GM19397 (cell line): ENCODE results near the gene ARID1B.

Source experiments
- ATAC-seq: cut with Tn5 transposase; IDR thresholded peaks from one replicate; pipeline ENCODE4 v1.9.1; 2021; ENCODE audit warnings: mild to moderate bottlenecking, moderate library complexity; ENCODE audit not compliant: unreplicated experiment

The ARID1B gene

DNA sequence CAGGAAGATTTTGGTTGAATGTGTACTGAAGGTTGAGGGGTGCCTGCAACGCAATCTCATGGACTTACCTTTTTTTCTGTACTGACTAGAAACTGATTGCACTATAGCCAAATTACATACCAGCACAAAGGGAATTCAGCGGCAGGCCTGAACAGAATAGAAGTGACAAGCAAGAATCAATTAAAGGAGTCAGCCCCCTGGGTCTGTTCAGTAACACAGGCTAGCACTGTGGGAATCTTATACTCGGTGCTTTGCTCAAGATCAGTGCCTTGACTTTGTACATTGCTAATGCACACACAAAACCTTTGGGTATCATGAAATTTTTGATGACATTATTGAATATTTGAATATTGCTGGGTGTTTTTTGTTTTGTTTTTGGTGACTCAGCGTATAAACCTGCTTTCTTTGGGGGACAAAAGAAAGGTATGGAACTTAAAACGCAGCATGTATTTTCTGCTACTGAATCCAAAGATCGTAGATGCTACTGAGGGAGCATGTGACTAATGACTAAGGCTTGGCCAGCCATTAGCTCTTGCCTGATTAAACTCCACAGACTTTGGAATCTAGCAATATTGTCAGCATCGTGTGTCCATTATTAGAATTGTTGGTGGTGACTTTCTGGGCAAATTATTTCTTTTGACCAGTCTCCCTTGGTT lies 236.6 kb downstream of the ARID1B start:
- ATAC-seq: no peak

DNA sequence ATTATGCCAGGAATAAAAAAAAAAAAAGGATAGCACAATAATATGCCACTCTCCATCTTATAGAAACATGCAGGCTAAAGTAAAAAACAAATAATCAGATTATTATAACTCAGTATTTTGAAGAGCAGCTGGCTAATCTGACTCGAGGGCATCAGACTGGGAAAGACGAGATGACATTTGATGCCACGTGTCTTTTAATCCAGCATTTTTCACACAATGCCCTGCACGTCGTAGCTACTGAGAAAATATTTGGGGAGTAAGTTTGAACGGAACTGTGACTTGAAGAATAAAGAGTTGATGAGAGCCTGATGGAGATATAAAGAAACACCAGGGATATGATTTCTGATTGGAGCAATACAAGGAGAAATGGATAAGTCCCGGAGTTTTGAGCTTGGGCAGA lies 237.7 kb downstream of the ARID1B start:
- ATAC-seq: no peak

DNA sequence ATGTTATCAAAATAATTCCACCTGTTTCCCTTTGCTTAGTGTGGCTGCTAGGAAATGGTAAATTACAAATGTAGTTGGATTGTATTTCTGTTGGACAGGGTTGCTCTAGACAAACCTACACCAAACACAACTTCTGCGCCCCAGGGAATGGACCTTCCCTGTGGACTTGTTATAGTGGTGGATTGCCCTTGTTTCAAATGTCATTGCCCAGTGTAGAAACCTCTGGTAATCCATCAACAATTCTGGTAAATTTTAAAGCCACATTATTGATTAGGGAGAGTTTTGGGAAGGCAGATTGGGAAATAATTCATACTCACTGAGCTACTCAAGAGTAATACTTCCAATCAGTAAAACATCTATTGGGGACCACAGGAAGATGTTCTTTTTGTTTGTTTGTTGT lies 239.8 kb downstream of the ARID1B start:
- ATAC-seq: no peak

DNA sequence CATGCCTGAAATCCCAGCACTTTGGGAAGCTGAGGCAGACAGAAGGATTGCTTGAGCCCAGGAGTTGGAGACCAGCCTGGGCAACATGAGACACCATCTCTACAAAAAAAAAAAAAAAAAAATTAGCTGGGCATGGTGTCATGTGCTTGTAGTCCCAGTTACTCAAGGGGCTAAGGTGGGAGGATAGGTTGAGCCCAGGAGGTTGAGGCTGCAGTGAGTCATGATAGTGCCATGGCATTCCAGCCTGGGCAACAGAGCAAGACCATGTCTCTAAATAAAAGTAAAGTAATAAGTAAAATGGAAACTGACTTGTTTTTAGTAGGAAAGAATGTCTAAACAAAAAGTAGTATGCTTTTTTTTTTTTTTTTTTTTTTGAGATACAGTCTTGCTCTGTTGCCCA lies 240.7 kb downstream of the ARID1B start:
- ATAC-seq: no peak

DNA sequence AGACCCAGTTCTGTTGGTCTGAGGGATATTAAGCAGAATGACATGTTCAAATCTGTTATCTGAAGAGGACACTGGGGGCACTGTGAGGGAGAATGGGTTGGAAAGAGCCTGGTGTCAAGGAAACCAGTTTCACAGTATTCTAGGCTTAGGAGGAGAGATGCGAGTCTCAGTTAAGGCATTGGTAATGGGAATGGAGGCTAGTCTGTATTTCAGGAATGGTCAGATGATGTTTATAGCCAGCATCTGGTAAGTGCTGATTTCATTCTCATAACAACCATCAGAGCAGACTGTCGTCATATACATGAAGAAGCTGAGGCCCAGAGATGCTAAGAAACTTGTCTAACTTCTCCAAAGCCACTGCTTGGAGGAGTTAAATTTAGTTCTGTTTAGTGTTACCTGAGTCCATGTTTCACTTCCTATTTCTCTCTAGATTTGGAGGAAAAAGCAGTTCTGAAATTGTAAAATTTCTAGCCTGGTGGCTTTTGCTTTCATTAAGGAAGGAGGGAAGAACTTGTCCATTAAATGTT lies 242.0 kb downstream of the ARID1B start:
- no peak for ATAC-seq

DNA sequence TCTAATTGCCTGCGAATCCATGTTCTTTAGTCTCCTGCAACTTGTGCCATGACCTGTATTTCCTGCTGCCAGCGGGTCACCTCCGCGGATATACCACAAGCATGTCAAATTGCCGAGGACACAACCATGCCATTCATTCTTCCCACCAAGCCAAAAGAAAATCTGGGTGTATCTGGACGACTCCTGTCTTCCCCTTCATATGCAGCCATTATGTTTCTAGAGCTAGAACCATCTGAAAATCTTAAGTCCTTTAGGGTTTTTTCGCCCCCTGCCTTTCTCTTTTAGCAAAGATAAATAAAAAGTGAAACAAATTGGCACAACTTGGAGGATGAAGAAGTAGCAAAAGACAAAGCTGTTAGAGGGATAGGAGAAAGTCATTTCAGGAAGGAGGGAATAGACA lies 242.6 kb downstream of the ARID1B start:
- ATAC-seq: no peak

DNA sequence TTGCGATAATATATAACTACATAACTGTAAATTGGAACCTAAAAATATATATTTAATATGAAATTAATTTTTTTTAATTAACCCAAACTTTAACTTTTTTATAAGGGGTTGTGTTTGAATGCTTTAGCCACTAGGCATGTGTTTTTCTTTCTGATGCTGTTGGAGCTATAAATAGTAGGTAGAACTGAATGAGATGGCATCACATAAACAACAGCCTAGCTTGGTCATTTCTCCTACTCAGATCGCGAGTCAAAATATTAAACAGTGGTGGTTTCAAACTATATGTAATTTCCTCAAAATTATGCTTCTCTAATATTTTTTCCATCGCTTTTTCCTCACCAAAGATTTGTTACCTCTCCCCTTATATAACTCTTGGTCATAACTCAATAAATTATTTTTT lies 243.2 kb downstream of the ARID1B start:
- ATAC-seq: no peak

DNA sequence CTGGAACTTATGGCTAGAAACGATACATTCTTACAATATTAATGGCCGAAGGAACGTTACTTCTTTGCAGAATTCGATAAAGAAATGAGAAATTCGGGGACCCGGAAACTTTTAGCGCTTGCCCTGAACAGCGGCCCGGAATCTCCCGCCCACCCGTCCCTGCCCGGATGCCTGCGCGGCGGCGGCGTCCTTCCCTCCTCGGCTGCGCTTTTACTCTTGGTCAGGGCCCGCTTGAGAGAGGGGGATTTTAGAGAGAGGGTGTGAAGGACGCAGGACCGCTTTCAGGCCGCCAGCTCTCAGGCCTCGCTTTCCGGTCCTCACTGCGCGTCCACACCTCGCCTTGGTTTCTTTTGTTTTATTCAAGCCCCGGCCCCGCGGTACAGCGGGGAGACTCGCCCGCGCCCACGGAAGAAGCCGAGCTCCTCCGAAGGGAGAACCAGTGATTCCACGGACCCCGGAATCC lies 243.7 kb downstream of the ARID1B start:
- ATAC-seq: peak; percentile 37

DNA sequence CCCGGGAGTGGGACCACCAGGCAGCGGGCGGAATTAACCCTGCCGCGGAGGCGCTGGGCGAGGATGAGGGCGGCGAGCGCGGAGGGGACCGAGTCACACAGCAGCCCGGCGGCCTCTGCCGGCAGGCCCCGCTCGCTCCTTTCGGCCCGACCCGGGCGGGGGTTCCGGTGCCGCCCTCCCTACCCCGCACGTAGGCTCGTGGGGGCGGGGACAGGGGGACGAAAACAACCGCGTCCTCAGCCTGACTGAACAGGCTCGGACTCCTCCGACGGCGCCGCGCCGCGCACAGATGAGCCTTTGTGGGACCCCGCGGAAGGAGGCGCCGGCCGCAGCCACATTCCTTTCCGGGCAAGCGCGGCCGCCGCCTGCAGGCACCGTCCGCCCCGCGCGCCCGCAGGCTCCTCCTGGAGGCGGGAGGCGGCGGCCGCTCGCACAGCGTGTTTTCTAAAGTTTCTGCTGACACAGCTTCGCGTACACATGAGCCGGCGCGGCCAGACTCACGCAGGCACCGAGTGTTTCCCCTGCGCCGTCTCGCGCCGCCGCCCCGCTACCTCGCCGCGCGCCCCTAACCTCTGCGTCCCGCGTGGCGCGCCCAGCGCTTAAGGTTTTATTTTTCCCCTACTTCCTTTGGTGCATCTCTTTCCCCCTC lies 244.3 kb downstream of the ARID1B start:
- peak; percentile 80 for ATAC-seq

DNA sequence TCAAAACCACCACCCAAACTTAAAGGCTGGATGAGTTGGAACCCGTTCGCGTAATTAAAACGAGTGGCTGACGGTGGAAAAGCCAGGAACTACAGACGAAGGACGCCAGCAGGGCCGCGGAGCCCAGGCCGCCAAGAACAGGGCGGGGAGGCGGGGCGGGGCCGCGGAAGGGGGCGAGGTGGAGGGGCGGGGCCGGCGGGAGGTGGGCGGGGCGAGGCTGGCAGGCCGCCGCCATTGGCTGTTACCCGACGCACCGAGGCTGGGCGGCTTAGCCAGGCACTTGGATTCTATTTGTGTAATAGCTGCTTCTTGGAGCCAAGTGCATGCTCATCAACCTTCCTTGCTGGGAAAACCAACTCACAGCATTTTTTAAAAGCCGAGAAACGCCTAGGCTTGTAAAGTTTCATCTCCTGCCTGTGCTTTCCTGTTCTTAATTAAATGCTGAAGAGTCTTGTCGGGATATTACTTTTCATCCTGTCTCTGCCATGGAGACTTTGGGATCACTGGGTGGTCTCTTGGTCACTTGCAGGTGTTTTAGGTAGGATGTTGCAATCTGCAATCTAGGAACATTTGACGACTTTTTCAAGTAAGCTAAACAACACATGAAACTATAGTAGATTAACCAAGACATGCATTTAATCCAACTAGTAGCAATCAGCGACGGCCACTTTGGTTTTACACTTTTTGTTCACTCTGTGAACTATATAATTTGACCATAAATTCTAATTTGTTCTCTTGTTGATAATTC lies 245.0 kb downstream of the ARID1B start:
- peak; percentile 53 for ATAC-seq

DNA sequence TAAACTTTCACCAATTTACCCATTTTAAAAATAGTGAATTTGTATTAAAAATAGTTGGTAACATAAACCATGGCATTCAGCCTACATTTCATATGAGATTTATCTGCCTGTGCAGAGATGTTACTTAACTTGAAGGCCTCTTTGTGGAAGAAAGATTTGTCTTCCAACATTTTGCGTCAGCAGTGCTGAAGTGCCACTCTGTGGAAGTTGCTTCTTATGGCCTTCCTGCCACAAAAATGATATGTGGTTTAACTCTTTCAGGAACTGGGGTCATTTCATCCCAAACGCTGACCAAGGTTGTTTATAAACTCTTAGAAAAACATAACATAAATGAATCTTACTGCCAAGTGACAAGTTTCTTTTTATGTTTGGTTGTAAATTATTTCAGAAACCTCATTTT lies 246.8 kb downstream of the ARID1B start:
- ATAC-seq: no peak

DNA sequence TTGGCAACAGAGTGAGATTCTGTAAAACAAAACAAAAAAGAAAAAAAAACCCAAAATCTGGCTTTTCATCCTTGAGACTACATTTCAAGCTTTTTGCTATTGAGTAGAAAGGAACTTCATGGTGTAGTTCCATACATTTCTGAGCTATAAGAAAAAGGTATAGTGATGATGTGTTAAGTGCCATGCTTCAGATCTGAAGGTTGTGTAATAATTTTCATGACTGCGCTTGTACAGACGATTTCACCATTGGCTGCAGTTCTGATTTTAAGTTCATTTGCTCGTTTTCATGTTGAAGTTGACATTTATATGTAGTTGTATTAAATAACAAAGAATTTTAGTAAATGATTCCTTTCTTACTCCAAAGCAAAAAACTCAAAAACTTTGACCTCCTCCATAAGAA lies 247.6 kb downstream of the ARID1B start:
- no peak for ATAC-seq

DNA sequence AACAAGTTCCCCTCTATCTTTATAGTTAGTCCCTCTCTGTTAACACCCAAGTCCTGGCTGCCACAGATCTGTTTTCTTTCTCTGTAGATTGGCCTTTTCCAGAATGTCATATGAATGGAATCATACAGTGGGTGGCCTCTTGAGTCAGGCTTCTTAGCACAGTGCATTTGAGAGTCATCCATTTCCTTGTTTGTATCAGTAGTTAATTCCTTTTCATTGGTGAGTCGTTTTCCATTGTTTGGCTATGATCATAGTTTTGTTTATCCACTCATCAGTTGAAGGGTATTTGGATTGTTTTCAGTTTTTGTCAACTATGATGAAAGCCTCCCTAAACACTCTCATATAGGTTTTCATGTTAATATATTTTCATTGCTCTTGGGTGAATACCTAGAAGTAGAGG lies 248.3 kb downstream of the ARID1B start:
- no peak for ATAC-seq

DNA sequence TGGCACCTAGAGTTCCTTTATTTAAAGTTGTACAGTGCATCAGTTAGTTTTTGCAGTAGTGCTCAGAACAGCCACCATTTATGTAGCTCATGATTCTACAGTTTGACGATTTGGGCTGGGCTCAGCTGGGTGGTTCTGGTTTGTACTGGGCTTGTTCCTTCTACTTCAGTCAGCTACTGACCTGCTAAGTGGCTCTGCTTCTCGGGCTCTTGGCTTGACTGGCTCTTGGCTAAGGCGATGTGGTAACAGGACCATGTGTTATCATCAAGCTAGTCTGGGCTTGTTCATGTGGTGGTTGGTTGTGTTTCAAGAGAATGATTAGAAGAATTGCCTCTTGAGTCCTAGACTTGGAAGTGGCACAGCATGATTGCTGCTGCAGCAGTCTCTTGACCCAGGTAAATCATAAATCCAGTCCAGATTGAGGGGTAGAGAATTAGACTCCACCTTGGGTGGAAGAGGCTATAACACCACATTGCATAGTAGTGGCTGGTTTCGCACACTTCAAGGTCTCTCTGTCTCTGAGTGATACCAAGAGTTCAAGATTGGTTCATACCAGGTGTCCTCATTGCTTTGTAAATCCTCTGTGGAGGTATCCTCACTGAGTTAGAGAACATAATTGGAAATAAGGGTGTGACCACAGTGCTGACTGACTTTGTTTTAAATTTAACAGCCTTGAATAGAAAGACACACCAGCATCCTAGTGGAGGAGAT lies 253.0 kb downstream of the ARID1B start:
- ATAC-seq: peak; percentile 47

DNA sequence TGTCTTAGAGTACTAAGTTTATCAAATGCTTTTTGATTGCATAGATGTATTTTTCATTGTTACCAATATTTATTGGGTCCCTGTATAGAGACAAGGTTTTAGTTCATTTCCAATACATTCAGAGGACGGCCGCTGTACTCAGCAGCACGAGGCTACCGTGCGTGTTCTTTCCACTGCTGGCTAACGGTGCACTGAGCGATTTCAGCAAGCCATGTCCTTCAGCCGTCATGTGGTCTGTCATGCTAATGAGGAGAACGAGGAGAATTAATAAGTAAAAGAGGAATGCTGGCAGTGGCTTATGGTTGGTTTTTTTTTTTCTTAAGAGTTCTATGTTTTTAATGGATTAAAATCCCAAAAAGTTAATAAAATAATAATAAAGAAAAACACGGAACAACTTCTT lies 253.6 kb downstream of the ARID1B start:
- ATAC-seq: no peak

DNA sequence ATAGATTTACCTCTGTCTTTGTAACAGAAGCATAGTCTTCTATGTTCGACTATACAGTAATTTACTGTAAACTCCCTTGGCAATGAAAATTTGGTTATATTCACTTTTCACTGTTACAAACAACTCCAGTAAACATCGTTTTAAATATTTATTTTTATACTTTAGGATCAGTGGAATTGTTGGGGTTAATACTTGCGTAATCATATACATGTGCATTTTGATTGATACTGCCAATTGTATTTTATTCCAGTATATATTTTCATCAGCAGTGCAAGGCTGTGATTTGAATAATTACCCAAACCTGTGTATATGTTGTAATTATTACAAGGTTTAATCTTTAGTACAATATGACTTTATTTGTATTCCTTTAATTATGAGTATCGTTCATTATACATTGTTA lies 255.7 kb downstream of the ARID1B start:
- ATAC-seq: no peak

DNA sequence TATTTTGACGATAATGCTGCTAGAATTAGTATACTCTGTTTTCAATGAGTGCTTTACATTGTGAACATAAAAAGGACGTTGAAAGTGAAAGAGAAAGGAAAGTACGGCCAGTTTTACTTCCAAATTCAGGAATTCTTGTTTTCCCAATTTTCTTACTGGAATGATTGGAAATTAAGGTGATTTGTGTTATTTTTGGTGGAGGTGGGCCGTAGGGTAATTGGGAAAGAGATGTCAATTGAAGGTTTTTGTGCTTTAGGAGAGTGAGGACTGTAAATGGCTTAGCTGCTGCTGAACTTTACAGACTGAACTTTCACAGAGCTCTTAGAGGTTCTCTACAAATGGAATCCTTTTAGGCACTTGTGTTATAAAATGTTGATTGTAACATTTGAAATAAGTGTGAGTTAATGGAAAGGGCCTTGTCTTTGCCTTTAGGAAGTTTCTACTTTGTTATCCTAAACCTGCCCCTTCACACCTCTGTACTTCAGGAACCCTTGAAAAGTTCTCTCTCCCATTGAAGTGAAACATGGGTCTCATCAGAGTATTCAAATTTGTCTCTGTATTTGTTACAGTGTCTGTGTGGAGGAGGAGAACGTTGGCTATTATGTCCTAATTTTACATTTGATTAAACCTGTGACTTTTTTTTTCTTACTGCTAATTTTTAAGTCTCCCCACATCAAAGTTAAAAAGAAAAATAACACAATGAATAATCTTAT lies 256.4 kb downstream of the ARID1B start:
- ATAC-seq: no peak

DNA sequence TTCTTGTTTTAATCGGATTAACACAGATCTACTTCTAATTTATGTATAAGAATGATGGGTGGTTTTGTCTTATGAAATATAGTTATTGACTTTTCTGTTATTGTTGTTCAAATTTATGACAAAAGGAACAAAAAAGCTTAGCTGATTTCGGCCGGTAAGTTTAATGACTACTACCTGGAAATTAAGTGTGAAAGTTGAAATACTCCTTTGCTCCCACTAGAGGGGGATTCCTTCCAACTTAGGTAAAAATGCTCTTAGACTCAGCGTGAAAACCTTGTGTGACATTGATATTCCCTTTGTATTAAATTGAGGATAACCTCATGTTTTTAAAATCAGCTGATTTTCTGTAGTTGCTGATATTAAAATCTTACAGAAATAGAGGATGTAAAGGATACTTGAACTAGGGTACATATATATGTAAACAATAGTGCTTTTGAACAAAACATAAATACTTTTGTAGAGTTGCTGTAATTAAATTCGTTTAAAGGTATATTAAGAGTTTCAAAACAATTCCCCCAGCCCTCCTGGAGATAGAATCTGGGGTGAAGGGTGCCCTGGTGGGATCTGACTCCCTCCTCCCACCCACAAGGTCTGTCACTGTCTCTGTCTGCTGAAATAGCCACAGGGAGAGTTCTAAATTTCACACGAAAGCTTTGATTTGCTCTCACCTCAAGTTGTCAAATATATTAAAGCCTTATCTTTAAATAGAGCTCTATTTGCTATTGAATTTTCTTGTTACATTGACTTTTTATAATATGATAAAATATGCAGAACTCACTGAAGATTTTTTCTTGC lies 257.5 kb downstream of the ARID1B start:
- no peak for ATAC-seq

DNA sequence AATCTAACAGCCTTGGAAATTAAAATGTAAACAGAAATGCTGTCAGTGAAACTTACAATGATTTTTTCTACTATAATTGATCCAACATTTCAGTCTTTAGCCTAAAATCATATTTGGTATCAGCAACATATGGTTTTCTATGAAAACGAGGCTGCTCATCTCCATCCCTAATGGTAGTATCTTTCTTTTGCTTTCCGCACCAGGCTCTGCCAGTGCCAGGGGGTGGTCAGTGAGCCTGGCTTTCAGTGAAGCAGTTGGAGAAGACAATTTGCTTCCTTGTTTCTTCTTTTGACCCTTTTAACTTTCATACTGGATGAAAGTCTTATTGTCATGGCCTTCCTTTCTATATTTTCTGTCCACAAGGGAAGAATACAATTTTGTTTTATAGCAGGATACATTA lies 258.4 kb downstream of the ARID1B start:
- no peak for ATAC-seq

DNA sequence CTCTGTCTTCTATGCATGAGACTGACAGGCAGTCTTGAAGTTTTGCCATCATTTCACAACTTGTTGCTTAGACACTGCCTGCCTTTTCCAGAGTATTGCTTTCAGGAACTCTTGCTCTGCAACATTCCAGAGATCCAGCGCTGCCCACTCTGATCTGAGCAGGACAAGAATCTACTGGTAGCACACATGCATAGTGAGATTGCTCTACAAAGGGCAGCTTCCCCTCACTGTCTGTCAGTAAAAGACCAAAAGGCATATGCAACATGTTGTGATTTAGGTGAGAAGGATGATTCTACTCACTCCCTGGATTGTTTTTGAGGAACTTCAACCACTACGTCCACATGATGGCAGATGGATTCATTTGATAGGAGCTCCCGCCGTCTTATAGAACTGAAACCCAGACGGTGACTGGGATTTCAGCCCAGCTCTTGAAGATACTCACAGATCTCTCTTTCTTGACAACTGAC lies 259.1 kb downstream of the ARID1B start:
- no peak for ATAC-seq
